HepG2 (cell line): ENCODE data around the gene GON7. TPM values are rescaled to one million over a fixed set of nuclear protein-coding genes. Genes with fewer than 3 reads are reported as not detected.

Experiments
- FOXJ3 ChIP-seq: sonication (generic); formaldehyde crosslinking; IDR thresholded peaks from 2 replicates; pipeline ENCODE4 v1.4.0; 2020; ENCODE audit warnings: missing genetic modification reagents, mild to moderate bottlenecking, borderline replicate concordance
- HBP1 ChIP-seq: IDR thresholded peaks from 2 replicates; pipeline ENCODE4 v1.6.1; 2016; ENCODE audit warnings: low read depth, control low read depth
- HIVEP1 ChIP-seq: sonication (generic); formaldehyde crosslinking; IDR thresholded peaks from 2 replicates; pipeline ENCODE4 v1.4.0; 2020; ENCODE audit warnings: mild to moderate bottlenecking, missing genetic modification reagents
- LBX2 ChIP-seq: sonication (generic); formaldehyde crosslinking; IDR thresholded peaks from 2 replicates; pipeline ENCODE4 v1.5.0; 2020; ENCODE audit warnings: missing genetic modification reagents, mild to moderate bottlenecking, borderline replicate concordance
- MYNN ChIP-seq: sonication (generic); formaldehyde crosslinking; IDR thresholded peaks from 2 replicates; pipeline ENCODE4 v1.4.0; 2020; ENCODE audit warnings: mild to moderate bottlenecking, low read depth, missing genetic modification reagents
- NFAT5 ChIP-seq: sonication (generic); formaldehyde crosslinking; IDR thresholded peaks from 2 replicates; pipeline ENCODE4 v1.4.0; 2020; ENCODE audit warnings: missing genetic modification reagents
- NFYB ChIP-seq: sonication (generic); formaldehyde crosslinking; IDR thresholded peaks from 2 replicates; pipeline ENCODE4 v1.4.0; 2020; ENCODE audit warnings: missing genetic modification reagents
- NR3C1 ChIP-seq: sonication (generic); formaldehyde crosslinking; IDR thresholded peaks from 2 replicates; pipeline ENCODE4 v1.4.0; 2020; ENCODE audit warnings: missing genetic modification reagents
- POLR2AphosphoS2 ChIP-seq: IDR thresholded peaks from 2 replicates; pipeline ENCODE4 v1.6.1; 2011; ENCODE audit warnings: low read depth, low read length, improper control_type of control experiment
- RAD51 ChIP-seq: fragments of 450-650 bp; IDR thresholded peaks from 2 replicates; pipeline ENCODE4 v1.6.1; 2016; ENCODE audit warnings: borderline replicate concordance
- SIX1 ChIP-seq: sonication (generic); formaldehyde crosslinking; IDR thresholded peaks from 2 replicates; pipeline ENCODE4 v1.4.0; 2020; ENCODE audit warnings: missing genetic modification reagents, borderline replicate concordance
- STAT5B ChIP-seq: sonication (generic); formaldehyde crosslinking; IDR thresholded peaks from 2 replicates; pipeline ENCODE4 v1.4.0; 2020; ENCODE audit warnings: missing genetic modification reagents
- TBX3 ChIP-seq: fragments of 450-650 bp; IDR thresholded peaks from 2 replicates; pipeline ENCODE4 v1.6.1; 2017; ENCODE audit warnings: antibody characterized with exemption, mild to moderate bottlenecking, inconsistent platforms, borderline replicate concordance
- ZBTB38 ChIP-seq: sonication (generic); formaldehyde crosslinking; IDR thresholded peaks from 2 replicates; pipeline ENCODE4 v1.5.1; 2020; ENCODE audit warnings: mild to moderate bottlenecking, missing genetic modification reagents
- ZFYVE20 ChIP-seq: sonication (generic); formaldehyde crosslinking; IDR thresholded peaks from 2 replicates; pipeline ENCODE4 v1.8.0; 2023; ENCODE audit warnings: low read depth, mild to moderate bottlenecking, moderate library complexity, missing genetic modification reagents, borderline replicate concordance
- ZNF256 ChIP-seq: sonication (generic); formaldehyde crosslinking; conservative IDR thresholded peaks from 2 replicates; pipeline ENCODE4 v1.4.0; 2020; ENCODE audit warnings: missing genetic modification reagents
- ZNF281 ChIP-seq: sonication (generic); formaldehyde crosslinking; IDR thresholded peaks from 2 replicates; pipeline ENCODE4 v1.4.0; 2020; ENCODE audit warnings: missing genetic modification reagents, borderline replicate concordance
- ZNF674 ChIP-seq: sonication (generic); formaldehyde crosslinking; IDR thresholded peaks from 2 replicates; pipeline ENCODE4 v1.5.0; 2020; ENCODE audit warnings: low read depth, mild to moderate bottlenecking, missing genetic modification reagents
- ZNF83 ChIP-seq: sonication (generic); formaldehyde crosslinking; IDR thresholded peaks from 2 replicates; pipeline ENCODE4 v1.4.0; 2020; ENCODE audit warnings: missing genetic modification reagents, mild to moderate bottlenecking, borderline replicate concordance
- ZSCAN20 ChIP-seq: sonication (generic); formaldehyde crosslinking; IDR thresholded peaks from 2 replicates; pipeline ENCODE4 v1.4.0; 2020; ENCODE audit warnings: missing genetic modification reagents, mild to moderate bottlenecking, borderline replicate concordance
- polyA plus RNA-seq, 8 experiments: library from polyadenylated mRNA; depleted of rRNA in 3 of 8; stranded (reverse) in 7 of 8; unstranded in 1 of 8; fragments of >200 nt; fragmentation: Illumina TruSeq in 4 of 8; extraction: Trizol in 4 of 8; gene quantifications; 2 replicates each; pipeline versions ENCODE4 v1.2.1 to v1.2.3, GENCODE V29; 2011 to 2016; ENCODE audit warnings: low read depth in 4 of 8, missing spikeins in 1 of 8, mixed read lengths in 1 of 8; ENCODE audit not compliant: insufficient read depth in 1 of 8
- total RNA-seq, 5 experiments: library from RNA; depleted of rRNA; stranded (reverse); fragments of >200 nt; fragmentation: Illumina TruSeq; extraction: Trizol; gene quantifications; 2 replicates each; pipeline ENCODE4 v1.2.3, GENCODE V29; 2016; ENCODE audit warnings: low read depth in 1 of 5

The GON7 gene
- total and polyA plus RNA-seq, 2 of the 13 experiments (the other 11 are each of a cell fraction or from before 2014, with no cell fraction given) = 11.9 to 28.0 TPM

- TF ChIP-seq TBX3 (no peak), FOXJ3 (peak; percentile 57), MYNN (CRISPR knock-in tag) (no peak), SIX1 (CRISPR knock-in tag) (peak; percentile 52; the same call in 1 of the 2 replicates), NFYB (CRISPR knock-in tag) (peak; percentile 73), STAT5B (CRISPR knock-in tag) (no peak), ZNF281 (peak; percentile 61; the same call in 1 of the 2 replicates), ZFYVE20 (CRISPR knock-in tag) (no peak), ZSCAN20 (CRISPR knock-in tag) (no peak), HBP1 (peak; percentile 83; the same call in 1 of the 2 replicates), LBX2 (no peak), NFAT5 (CRISPR knock-in tag) (0 out of 2 replicates have a peak, but pooled peaks have one; percentile 10), ZBTB38 (peak; percentile 77), HIVEP1 (CRISPR knock-in tag) (peak; percentile 67), ZNF674 (CRISPR knock-in tag) (0 out of 2 replicates have a peak, but pooled peaks have one; percentile 62), ZNF83 (no peak), NR3C1 (no peak), POLR2AphosphoS2 (no peak), RAD51 (no peak), ZNF256 (CRISPR knock-in tag) (0 out of 2 replicates have a peak, but pooled peaks have one; percentile 66)
These were observed at the start of gene GON7, which contains the start of gene UBR7 (continued) for GRCh38 chr14:93206793-93207467.
